ENCODE results near the gene CNTFR.

The CNTFR gene

GRCh38 chr9:34570809-34571480 is 18.6 kb downstream of the CNTFR start:
- no peak for DNase-seq

- DNase-seq: no peak
Measured at GRCh38 chr9:34570376-34570775, 19.1 kb downstream of the CNTFR start.

- DNase-seq: no peak
Measured at GRCh38 chr9:34568774-34569173, 20.8 kb downstream of the CNTFR start.

- DNase-seq: no peak
Measured at GRCh38 chr9:34568133-34568532, 21.4 kb downstream of the CNTFR start.

- no peak for DNase-seq
Measured at GRCh38 chr9:34566972-34567371, 22.6 kb downstream of the CNTFR start.

- DNase-seq: no peak
Measured at GRCh38 chr9:34566322-34566721, 23.2 kb downstream of the CNTFR start.

- no peak for DNase-seq
Measured at GRCh38 chr9:34565856-34566255, 23.7 kb downstream of the CNTFR start.

GRCh38 chr9:34564617-34565016 is 24.9 kb downstream of the CNTFR start:
- no peak for DNase-seq

- no peak for DNase-seq
Measured at GRCh38 chr9:34563262-34563661, 26.3 kb downstream of the CNTFR start.

- DNase-seq: peak; percentile 18
Measured at GRCh38 chr9:34562135-34562745, 27.3 kb downstream of the CNTFR start.

- no peak for DNase-seq
Measured at GRCh38 chr9:34560599-34561214, 28.8 kb downstream of the CNTFR start.

- no peak for DNase-seq
Measured at GRCh38 chr9:34559624-34560455, 29.7 kb downstream of the CNTFR start.

GRCh38 chr9:34558919-34559623 is 30.5 kb downstream of the CNTFR start:
- no peak for DNase-seq

- DNase-seq: no peak
Measured at GRCh38 chr9:34558364-34558763, 31.2 kb downstream of the CNTFR start.

GRCh38 chr9:34557426-34558321 is 31.9 kb downstream of the CNTFR start:
- no peak for DNase-seq

- no peak for DNase-seq
Measured at GRCh38 chr9:34556949-34557348, 32.6 kb downstream of the CNTFR start.

- no peak for DNase-seq
Measured at GRCh38 chr9:34555936-34556525, 33.5 kb downstream of the CNTFR start.

- no peak for DNase-seq
Measured at GRCh38 chr9:34555500-34555899, 34.0 kb downstream of the CNTFR start.

- no peak for DNase-seq
Measured at GRCh38 chr9:34555002-34555348, 34.5 kb downstream of the CNTFR start.

GRCh38 chr9:34554211-34555001 is 35.1 kb downstream of the CNTFR start:
- DNase-seq: no peak

Data from OCI-M1 (cell line).